Retinal pigment epithelial cell (primary cell): ENCODE measurements around the gene CYBRD1.

Source experiments
- DNase-seq: peaks from one replicate; pipeline ENCODE4 v3.0.0-alpha.2; 2010; ENCODE audit warnings: low read depth
- H3K4me3 ChIP-seq: 2 replicates; pipeline ENCODE4 v1.5.1; 2011; ENCODE audit warnings: mild to moderate bottlenecking, low read length, control low read depth, moderate library complexity
- TF ChIP-seq, protein P1 (sequence below): conservative IDR thresholded peaks from 2 replicates; pipeline ENCODE4 v1.5.1; 2011; ENCODE audit warnings: low read depth, low read length, control low read depth, inconsistent platforms

The CYBRD1 gene, protein sequence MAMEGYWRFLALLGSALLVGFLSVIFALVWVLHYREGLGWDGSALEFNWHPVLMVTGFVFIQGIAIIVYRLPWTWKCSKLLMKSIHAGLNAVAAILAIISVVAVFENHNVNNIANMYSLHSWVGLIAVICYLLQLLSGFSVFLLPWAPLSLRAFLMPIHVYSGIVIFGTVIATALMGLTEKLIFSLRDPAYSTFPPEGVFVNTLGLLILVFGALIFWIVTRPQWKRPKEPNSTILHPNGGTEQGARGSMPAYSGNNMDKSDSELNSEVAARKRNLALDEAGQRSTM

DNA sequence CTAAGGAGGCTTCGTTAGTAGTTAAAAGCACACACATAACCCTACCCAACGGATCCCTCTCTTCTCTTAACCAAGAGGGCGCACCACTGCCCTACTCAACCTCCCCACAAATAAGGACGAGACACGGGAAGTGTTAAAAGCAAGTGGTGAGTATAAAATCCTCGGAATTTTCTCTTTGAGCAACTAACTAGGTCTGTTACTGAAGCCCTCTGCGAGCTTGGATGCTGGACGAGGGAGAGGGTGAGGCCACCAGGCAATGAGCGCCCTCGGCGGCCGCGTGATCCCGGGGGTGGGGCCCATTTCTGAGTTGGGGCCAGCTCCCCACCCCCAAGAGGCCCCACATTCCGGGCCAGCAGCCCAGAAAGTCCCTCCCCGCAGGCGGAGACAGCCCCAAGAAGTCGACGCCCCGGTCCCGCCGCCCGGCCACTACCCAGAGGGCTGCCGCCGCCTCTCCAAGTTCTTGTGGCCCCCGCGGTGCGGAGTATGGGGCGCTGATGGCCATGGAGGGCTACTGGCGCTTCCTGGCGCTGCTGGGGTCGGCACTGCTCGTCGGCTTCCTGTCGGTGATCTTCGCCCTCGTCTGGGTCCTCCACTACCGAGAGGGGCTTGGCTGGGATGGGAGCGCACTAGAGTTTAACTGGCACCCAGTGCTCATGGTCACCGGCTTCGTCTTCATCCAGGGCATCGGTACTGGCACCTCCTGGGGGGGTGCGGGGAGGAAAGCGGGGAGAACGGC is at the start of gene CYBRD1:
Gene CYBRD1 (plus strand): TSS at position 423 of the 736 bp plus-strand sequence. CDS start 72 bp downstream, at position 495.
- H3K4me3 ChIP-seq = peak within 1 kb of the TSS; percentile 88
- DNase-seq = peak; percentile 80
- TF ChIP-seq, protein P1, sequence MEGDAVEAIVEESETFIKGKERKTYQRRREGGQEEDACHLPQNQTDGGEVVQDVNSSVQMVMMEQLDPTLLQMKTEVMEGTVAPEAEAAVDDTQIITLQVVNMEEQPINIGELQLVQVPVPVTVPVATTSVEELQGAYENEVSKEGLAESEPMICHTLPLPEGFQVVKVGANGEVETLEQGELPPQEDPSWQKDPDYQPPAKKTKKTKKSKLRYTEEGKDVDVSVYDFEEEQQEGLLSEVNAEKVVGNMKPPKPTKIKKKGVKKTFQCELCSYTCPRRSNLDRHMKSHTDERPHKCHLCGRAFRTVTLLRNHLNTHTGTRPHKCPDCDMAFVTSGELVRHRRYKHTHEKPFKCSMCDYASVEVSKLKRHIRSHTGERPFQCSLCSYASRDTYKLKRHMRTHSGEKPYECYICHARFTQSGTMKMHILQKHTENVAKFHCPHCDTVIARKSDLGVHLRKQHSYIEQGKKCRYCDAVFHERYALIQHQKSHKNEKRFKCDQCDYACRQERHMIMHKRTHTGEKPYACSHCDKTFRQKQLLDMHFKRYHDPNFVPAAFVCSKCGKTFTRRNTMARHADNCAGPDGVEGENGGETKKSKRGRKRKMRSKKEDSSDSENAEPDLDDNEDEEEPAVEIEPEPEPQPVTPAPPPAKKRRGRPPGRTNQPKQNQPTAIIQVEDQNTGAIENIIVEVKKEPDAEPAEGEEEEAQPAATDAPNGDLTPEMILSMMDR = peak; percentile 18

DNA sequence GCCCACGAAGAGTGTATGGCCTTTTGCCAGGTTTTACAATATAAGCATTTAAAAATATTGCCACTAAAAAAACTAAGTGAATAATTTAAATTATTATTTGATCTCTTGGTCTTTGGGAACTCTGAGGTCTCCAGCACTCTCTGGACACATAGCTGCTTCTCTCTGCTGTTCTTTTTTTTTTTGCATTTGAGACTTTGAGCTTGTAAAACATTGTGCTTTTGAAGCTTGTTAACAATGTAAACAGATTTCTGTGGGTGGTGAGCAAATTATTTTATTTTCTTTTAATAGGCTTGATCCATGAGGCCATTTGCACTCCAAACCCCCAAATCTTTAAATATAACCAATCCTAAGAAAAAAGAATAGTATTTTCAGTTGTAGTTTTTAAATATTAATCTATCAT is 46.3 kb upstream of the CYBRD1 start:
- TF ChIP-seq, protein P1 = no peak
- no peak overlapping the region for H3K4me3 ChIP-seq
- DNase-seq = no peak

DNA sequence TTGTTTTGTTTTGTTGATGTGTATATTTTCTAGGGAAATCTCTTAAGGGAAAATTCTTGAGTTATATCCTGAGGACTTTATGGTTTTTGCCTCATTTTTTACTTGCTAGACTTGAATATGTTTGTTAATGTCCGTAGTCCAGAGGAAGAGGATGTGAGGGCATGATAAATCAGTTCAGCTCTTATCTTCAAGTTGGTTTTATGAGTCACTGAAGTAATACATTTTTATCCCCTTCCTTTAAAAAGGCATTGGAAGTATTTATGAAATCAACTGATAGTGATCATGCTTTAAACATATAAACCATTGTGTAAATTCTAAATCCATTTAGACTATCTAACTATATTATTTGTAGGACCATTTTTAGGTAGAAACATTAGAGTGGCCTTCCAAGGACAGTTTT is 43.9 kb upstream of the CYBRD1 start:
- no peak overlapping the region for H3K4me3 ChIP-seq
- DNase-seq = no peak
- TF ChIP-seq, protein P1 = no peak

DNA sequence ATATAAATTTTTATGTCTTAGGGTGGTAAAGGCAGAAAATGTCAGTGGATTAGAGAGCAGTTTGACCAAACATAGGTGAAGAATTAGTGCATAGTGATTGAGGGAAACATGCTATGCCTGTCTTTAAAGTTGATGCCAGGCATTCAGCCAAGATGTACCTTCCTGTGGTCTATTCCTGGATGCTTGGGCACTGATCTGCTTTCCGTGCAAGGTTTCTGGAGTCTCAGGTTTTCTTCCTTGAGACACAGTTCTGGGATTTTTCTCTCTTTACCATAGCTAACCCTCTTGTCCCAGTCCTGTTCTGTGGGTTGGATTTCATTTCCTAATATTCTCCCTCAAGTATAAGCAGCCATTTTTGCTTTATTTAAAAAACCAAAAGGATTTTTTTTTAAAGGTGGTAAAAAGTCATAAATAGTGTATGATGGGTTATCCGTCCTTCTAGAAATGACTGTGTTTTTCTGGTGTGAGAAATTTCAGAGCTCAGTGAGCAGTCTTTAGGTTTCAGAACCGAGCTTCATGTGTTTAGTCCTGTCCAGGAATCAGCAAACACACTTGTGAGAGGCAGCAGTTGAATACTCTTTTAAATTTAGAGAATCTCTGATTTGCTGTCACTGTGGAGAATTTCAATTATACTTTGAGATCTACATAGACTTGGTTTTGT is 43.0 kb upstream of the CYBRD1 start:
- TF ChIP-seq, protein P1 = no peak
- no peak for DNase-seq
- no peak overlapping the region for H3K4me3 ChIP-seq

DNA sequence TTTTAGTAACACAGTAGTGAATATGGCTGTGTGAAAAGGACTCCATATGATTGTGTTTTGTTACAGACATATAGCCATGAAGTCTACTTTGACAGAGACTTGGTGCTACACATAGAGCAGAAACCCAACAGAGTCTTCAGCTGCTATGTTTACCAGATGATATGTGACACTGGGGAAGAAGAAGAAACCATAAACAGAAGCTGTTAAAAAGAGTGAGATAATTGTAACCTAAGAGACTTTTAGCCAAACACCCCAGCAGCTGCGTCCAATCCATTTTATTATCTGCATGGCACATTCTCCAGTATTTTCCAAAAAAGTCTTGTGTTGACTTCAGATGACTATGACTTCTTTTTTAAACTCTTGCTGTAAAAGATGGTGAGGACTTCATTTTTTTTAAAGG is 41.4 kb upstream of the CYBRD1 start:
- DNase-seq = no peak
- TF ChIP-seq, protein P1 = no peak
- no peak overlapping the region for H3K4me3 ChIP-seq

DNA sequence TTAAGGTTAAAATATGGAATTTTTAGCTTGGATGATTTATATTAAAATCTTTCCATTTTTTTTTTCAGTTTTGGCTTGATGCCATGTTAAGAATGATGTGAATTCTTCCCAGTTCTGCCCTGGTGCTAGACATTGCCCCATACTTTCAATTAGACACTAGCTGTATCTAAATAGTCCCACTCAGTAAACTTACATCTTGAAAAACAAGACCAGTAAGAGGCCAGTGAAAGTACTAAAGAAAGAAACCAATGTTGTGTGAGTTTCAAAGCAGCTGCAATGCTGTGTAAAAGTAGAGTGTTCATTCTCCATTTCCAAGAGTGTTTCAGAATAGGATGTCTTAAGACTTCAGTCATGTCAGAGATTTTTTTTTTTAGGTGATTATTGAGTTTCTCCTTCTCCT is 40.0 kb upstream of the CYBRD1 start:
- no peak for DNase-seq
- TF ChIP-seq, protein P1 = no peak
- H3K4me3 ChIP-seq = no peak overlapping the region

DNA sequence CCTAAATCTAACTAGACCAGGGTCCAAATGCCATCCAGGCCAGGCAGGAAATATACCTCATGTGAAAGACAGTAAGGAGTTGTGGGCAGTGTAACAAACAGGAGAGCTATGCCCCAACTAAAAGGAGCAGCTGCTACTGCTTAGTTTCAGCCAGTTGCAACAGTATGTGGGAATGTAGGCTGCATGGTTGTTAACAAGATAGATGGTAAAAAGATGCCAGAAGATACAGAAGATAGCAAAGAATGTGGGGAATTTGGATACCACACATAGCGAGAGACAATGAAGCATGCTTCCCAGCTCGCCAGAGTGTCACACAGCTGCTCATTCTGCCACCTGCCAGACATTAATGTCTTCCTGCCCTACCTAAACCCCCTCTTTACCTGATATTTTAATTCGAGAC is 39.4 kb upstream of the CYBRD1 start:
- TF ChIP-seq, protein P1 = no peak
- no peak for DNase-seq

More for the DNA sequence above, 39.4 kb upstream of the CYBRD1 start:
- no peak overlapping the region for H3K4me3 ChIP-seq
